HG03432 (cell line): ENCODE results near the gene NIPA2.
A peak's percentile ranks its signal among the peaks of the same experiment; 100 is the strongest.
"Not testable (repeated sequence)": the region's sequence is repeated elsewhere in the genome, so short reads cannot be mapped to it uniquely, and the experiment has no call there.

Experiments
- ATAC-seq: cut with Tn5 transposase; IDR thresholded peaks from one replicate; pipeline ENCODE4 v1.9.1; 2021; ENCODE audit warnings: mild to moderate bottlenecking, moderate library complexity; ENCODE audit not compliant: unreplicated experiment

NIPA2 gene

GRCh38 chr15:22838292-22839042 lies at the start of gene NIPA2:
Gene NIPA2 (plus strand): TSS chr15:22838666. CDS start chr15:22851732, 13,066 bp downstream.
- peak; percentile 84 for ATAC-seq

- ATAC-seq, result no peak
Measured at GRCh38 chr15:22794063-22794462, 44.4 kb upstream of the NIPA2 start.

GRCh38 chr15:22794621-22795167 lies 43.8 kb upstream of the NIPA2 start:
- ATAC-seq, result no peak

GRCh38 chr15:22795206-22796063 lies 43.0 kb upstream of the NIPA2 start:
- no peak for ATAC-seq

- ATAC-seq, result peak; percentile 4
Measured at GRCh38 chr15:22796079-22796478, 42.4 kb upstream of the NIPA2 start.

- no peak for ATAC-seq
Measured at GRCh38 chr15:22799902-22800301, 38.6 kb upstream of the NIPA2 start.

GRCh38 chr15:22803006-22803405 lies 35.5 kb upstream of the NIPA2 start:
- not testable (repeated sequence) for ATAC-seq

GRCh38 chr15:22806156-22806555 lies 32.3 kb upstream of the NIPA2 start:
- ATAC-seq, result no peak

- no peak for ATAC-seq
Measured at GRCh38 chr15:22806664-22807063, 31.8 kb upstream of the NIPA2 start.

GRCh38 chr15:22807831-22808230 lies 30.6 kb upstream of the NIPA2 start:
- not testable (repeated sequence) for ATAC-seq

GRCh38 chr15:22808240-22808639 lies 30.2 kb upstream of the NIPA2 start:
- ATAC-seq, result no peak

GRCh38 chr15:22808761-22809280 lies 29.6 kb upstream of the NIPA2 start:
- ATAC-seq, result no peak

GRCh38 chr15:22810033-22810852 lies 28.2 kb upstream of the NIPA2 start:
- no peak for ATAC-seq

- no peak for ATAC-seq
Measured at GRCh38 chr15:22810853-22811338, 27.6 kb upstream of the NIPA2 start.

- no peak for ATAC-seq
Measured at GRCh38 chr15:22811640-22812039, 26.8 kb upstream of the NIPA2 start.

- ATAC-seq, result no peak
Measured at GRCh38 chr15:22813844-22814243, 24.6 kb upstream of the NIPA2 start.

- ATAC-seq, result no peak
Measured at GRCh38 chr15:22815766-22816165, 22.7 kb upstream of the NIPA2 start.

- no peak for ATAC-seq
Measured at GRCh38 chr15:22819651-22820050, 18.8 kb upstream of the NIPA2 start.

GRCh38 chr15:22823495-22824128 lies 14.9 kb upstream of the NIPA2 start:
- ATAC-seq, result no peak

GRCh38 chr15:22827125-22827524 lies 11.3 kb upstream of the NIPA2 start:
- ATAC-seq, result no peak
